ENCODE data around the gene AKIRIN2.

The AKIRIN2 gene

DNA sequence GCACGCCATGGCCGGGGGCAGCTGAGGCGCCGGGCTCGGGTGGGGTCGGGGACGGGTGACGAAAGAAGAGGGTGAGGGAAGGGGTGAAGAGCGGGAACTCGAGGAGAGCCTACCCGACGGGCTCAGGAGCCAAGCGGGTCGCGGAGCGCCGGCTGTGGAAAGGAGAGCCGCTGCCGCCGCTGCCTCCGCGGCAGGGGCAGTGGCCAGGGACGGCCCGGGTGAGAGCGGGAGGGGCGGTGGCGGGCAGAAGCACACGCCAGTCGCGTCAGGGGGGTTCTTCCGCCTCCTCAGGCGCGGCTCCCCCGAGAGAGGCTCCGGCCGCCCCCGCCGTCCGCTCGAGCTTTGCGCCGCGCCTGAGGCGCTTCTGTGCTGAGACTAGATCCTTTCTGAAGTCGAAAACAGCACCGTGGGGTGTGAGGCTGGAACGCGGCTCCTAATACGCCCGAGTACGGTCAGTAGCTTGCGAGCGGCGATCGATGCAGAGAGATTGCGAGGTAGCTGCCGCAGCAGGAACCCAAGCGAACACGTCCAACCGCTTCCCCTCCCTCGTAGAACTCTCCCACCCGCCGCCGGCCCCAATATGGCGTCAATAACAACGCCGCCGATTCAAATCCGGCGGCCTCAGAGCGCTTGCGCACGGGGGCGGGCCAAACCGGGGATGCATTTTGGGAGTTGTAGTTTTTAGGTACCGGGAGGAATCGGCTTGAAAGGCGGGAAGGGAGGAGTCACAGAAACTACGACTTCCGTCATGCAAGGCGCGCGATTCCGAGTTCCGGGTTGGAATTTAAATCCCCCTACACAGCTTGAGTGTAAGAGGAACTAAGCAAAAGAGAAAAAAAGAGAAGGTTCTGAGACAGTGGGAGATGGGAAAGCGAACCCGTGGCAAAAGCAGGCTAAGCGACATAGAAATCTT is at the start of gene AKIRIN2:
Gene AKIRIN2 (minus strand): TSS at position 558 of the 913 bp plus-strand sequence. CDS start 549 bp downstream, at position 9.
- Histone ChIP-seq H3K4me3 (ENCODE audit: low read length) (peak within 1 kb of the TSS; percentile 99), H3K36me3 (ENCODE audit: insufficient read depth, low read depth, low read length) (peaks cover 3% of the 10 kb centered on the region; the same call in 1 of the 2 replicates), H3K27ac (ENCODE audit: low read length) (peak within 1 kb of the TSS; percentile 64), H3K9me3 (ENCODE audit: insufficient read depth, low read depth, low read length) (no peaks in the 10 kb centered on the region), H3K27me3 (ENCODE audit: insufficient read depth, low read length) (no peaks in the 10 kb centered on the region), H3K9ac (ENCODE audit: low read depth, low read length) (peak within 1 kb of the TSS; percentile 94), H3K4me1 (ENCODE audit: insufficient read depth, low read length) (peaks cover 11% of the 10 kb centered on the region)

GRCh38 chr6:87747646-87748045 is 45.6 kb upstream of the AKIRIN2 start:
- no peaks in the 10 kb centered on the region for H3K9me3 ChIP-seq (ENCODE audit: insufficient read depth, low read depth, low read length)
- no peak overlapping the region for H3K4me3 ChIP-seq (ENCODE audit: low read length)
- no peak overlapping the region for H3K9ac ChIP-seq (ENCODE audit: low read depth, low read length)
- H3K27ac ChIP-seq (ENCODE audit: low read length): no peak overlapping the region
- H3K4me1 ChIP-seq (ENCODE audit: insufficient read depth, low read length): no peaks in the 10 kb centered on the region
- H3K36me3 ChIP-seq (ENCODE audit: insufficient read depth, low read depth, low read length): no peaks in the 10 kb centered on the region
- H3K27me3 ChIP-seq (ENCODE audit: insufficient read depth, low read length): no peaks in the 10 kb centered on the region

DNA sequence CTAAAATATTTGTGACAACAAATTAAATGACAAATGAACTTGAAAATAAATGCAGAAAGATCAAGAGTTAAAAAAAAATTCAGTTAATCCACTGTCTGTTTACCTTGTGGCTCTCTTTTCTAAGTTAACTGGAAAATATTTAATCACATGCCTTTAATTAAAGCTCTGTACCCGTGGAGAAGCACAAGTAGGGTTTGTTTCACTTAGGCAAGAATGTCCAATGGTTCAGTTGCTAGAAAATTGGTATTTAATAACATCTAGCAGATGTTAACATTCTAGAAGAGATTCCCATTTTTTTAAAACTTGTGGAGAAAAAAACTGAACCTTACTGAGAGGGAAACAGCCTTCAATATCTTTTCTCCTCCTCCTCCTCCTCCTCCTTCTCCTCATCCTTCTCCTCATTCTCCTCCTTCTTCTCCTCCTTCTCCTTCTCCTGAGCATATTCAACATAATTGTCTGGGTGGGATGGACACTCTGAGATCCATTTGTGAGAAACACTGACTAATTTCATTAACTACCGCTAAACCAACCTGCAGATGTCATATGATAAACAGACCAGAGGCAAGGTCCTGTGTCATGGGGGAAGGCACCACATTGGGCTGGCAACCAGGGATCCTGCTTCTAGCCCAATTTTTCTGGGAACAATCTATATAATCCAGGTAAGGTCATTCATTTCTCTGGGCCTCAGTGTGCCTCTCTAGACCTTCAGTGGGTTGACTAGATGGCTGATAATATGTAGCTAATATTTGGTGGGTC is 44.1 kb upstream of the AKIRIN2 start:
- Histone ChIP-seq H3K4me3 (ENCODE audit: low read length) (no peak overlapping the region), H3K9me3 (ENCODE audit: insufficient read depth, low read depth, low read length) (no peaks in the 10 kb centered on the region), H3K27ac (ENCODE audit: low read length) (no peak overlapping the region), H3K9ac (ENCODE audit: low read depth, low read length) (no peak overlapping the region), H3K27me3 (ENCODE audit: insufficient read depth, low read length) (no peaks in the 10 kb centered on the region), H3K36me3 (ENCODE audit: insufficient read depth, low read depth, low read length) (no peaks in the 10 kb centered on the region), H3K4me1 (ENCODE audit: insufficient read depth, low read length) (no peaks in the 10 kb centered on the region)

DNA sequence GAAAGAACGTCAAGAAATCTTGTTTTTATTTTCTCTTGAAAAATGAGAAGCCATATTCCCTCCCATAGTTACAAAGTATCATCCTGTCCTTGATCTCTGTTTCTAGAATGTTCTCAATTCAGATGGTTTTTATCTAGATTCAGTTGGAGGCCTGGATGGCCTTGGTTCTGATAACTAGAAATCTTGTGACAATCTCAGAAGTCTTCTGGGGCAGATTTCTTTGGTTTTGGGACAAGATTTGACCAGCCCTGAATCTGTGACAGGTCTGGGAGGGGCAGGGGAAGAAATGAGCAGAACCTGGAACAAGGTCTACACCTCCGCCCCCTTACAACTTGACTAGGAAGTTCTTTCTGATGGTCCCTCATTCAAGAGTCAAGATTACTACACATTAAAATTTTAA is 41.4 kb upstream of the AKIRIN2 start:
- no peaks in the 10 kb centered on the region for H3K4me1 ChIP-seq (ENCODE audit: insufficient read depth, low read length)
- H3K9ac ChIP-seq (ENCODE audit: low read depth, low read length): no peak overlapping the region
- H3K27ac ChIP-seq (ENCODE audit: low read length): no peak overlapping the region
- H3K9me3 ChIP-seq (ENCODE audit: insufficient read depth, low read depth, low read length): no peaks in the 10 kb centered on the region
- no peak overlapping the region for H3K4me3 ChIP-seq (ENCODE audit: low read length)
- no peaks in the 10 kb centered on the region for H3K27me3 ChIP-seq (ENCODE audit: insufficient read depth, low read length)
- no peaks in the 10 kb centered on the region for H3K36me3 ChIP-seq (ENCODE audit: insufficient read depth, low read depth, low read length)

DNA sequence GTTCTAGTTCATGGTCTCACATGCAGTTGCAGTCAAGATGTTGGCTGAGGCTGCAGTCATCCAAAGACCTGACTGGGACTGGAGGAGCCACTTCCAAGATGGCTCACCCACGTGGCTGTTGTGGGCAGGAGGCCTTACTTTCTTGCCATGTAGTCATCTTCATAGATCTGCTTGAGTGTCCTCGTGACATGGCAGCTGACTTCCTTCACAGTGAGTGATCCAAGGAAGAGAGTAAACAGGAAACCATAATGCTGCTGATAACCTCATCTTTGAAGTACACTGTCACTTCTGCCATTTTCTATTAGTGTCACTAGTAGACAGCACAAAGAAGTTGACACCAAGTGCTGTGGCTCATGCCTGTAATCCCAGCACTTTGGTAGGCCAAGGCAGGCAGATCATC is 40.1 kb upstream of the AKIRIN2 start:
- Histone ChIP-seq H3K36me3 (ENCODE audit: insufficient read depth, low read depth, low read length) (no peaks in the 10 kb centered on the region), H3K27me3 (ENCODE audit: insufficient read depth, low read length) (no peaks in the 10 kb centered on the region), H3K4me3 (ENCODE audit: low read length) (no peak overlapping the region), H3K9ac (ENCODE audit: low read depth, low read length) (no peak overlapping the region), H3K9me3 (ENCODE audit: insufficient read depth, low read depth, low read length) (no peaks in the 10 kb centered on the region), H3K4me1 (ENCODE audit: insufficient read depth, low read length) (no peaks in the 10 kb centered on the region), H3K27ac (ENCODE audit: low read length) (no peak overlapping the region)

GRCh38 chr6:87741001-87741650 is 39.1 kb upstream of the AKIRIN2 start:
- Histone ChIP-seq H3K27me3 (ENCODE audit: insufficient read depth, low read length) (no peaks in the 10 kb centered on the region), H3K36me3 (ENCODE audit: insufficient read depth, low read depth, low read length) (no peaks in the 10 kb centered on the region), H3K4me1 (ENCODE audit: insufficient read depth, low read length) (no peaks in the 10 kb centered on the region), H3K9ac (ENCODE audit: low read depth, low read length) (no peak overlapping the region), H3K9me3 (ENCODE audit: insufficient read depth, low read depth, low read length) (no peaks in the 10 kb centered on the region), H3K27ac (ENCODE audit: low read length) (no peak overlapping the region), H3K4me3 (ENCODE audit: low read length) (no peak overlapping the region)

GRCh38 chr6:87738744-87739143 is 36.7 kb upstream of the AKIRIN2 start:
- no peaks in the 10 kb centered on the region for H3K27me3 ChIP-seq (ENCODE audit: insufficient read depth, low read length)
- H3K9ac ChIP-seq (ENCODE audit: low read depth, low read length): no peak overlapping the region
- no peaks in the 10 kb centered on the region for H3K36me3 ChIP-seq (ENCODE audit: insufficient read depth, low read depth, low read length)
- H3K9me3 ChIP-seq (ENCODE audit: insufficient read depth, low read depth, low read length): no peaks in the 10 kb centered on the region
- no peak overlapping the region for H3K4me3 ChIP-seq (ENCODE audit: low read length)
- no peak overlapping the region for H3K27ac ChIP-seq (ENCODE audit: low read length)
- no peaks in the 10 kb centered on the region for H3K4me1 ChIP-seq (ENCODE audit: insufficient read depth, low read length)

DNA sequence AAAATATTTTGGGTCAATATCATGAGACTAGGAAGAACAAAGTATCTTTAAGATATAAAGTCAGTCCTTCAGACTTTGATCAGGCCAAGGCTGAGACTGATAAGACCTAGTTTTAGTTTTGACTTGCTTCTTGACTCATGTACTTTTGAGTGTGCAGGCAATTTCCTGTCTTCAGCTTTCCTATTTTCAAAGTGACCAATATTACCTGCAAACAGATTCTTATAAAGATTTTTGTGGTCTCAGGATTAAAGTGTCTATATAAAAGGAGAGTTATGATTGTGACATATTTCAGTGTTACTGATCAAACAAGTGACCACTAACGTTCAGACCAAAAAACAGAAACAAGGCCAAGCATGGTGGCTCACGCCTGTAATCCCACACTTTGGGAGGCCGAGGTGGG is 36.0 kb upstream of the AKIRIN2 start:
- Histone ChIP-seq H3K4me1 (ENCODE audit: insufficient read depth, low read length) (no peaks in the 10 kb centered on the region), H3K9ac (ENCODE audit: low read depth, low read length) (no peak overlapping the region), H3K27me3 (ENCODE audit: insufficient read depth, low read length) (no peaks in the 10 kb centered on the region), H3K36me3 (ENCODE audit: insufficient read depth, low read depth, low read length) (no peaks in the 10 kb centered on the region), H3K27ac (ENCODE audit: low read length) (no peak overlapping the region), H3K4me3 (ENCODE audit: low read length) (no peak overlapping the region), H3K9me3 (ENCODE audit: insufficient read depth, low read depth, low read length) (no peaks in the 10 kb centered on the region)

DNA sequence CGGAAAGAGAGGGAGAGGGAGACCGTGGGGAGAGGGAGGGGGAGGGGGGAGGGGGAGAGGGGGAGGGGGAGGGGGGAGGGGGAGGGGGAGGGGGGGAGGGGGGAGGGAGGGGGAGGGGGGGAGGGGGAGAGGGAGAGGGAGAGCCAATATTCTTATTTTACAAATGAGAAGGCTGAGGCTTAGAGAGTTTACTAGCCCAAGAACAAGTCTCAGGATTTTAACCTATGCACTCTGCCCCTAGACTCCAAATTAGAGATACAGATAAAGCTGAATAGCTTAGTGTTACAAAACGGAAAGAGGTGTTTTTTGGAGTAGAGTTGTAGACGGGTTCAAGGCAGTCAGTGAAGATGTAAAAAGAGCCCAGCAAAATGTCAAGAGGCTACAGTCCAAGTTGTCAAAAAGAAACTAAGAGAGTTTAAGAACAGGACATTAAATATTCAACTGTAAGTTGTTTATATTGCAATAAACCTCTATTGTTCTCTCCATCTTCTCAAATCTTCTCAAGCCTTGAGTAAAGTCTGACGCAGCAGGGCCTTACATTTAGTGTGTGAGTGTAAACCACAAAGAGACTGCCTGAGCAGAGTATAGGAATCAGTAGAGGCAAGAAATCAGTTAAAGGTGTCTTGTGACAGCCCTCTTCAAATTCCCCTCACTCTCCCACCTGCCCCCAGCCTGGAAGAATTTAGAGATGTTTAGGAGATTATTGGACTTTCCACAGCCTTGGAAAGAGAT is 34.9 kb upstream of the AKIRIN2 start:
- Histone ChIP-seq H3K9ac (ENCODE audit: low read depth, low read length) (no peak overlapping the region), H3K9me3 (ENCODE audit: insufficient read depth, low read depth, low read length) (no peaks in the 10 kb centered on the region), H3K4me1 (ENCODE audit: insufficient read depth, low read length) (no peaks in the 10 kb centered on the region), H3K36me3 (ENCODE audit: insufficient read depth, low read depth, low read length) (no peaks in the 10 kb centered on the region), H3K27ac (ENCODE audit: low read length) (no peak overlapping the region), H3K4me3 (ENCODE audit: low read length) (no peak overlapping the region), H3K27me3 (ENCODE audit: insufficient read depth, low read length) (no peaks in the 10 kb centered on the region)

DNA sequence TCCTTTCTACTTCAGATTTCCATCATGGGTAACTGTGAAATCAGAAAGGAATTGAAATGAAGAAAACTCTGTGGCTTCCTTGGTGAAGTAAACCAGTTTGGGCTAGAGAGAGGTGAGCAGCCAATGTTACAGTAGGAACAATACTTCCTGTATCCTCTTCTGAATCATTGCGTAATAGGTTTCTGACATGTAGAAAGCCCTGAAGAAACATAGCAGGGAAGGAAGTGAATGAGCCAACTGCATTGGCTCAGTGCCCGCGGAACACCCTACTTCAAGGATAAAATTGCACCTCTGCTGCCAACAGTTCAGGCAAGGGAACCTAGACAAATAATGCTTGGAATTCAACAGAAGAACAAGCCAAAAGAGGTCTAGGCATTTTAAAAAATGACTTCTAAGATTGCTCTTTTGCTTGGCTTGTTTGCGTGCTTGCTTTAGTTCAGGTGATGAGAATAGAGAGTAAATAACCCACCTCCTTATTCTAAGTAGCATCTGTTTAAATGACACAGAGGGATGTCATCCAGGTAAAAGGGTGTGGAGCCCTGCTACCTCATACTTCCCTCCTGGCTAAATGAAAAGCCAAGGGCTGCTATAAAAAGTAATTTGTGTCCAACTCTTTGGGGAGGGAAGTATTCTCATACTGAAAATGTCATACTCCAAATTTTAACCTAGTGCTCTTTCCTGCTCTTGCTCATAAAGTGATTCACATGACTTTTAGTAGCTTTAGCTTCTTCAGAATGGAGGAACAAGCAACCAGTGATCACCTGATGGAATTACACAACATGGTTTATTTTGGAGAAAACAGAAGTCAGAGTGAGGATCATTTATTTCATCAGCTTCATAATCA is 30.0 kb upstream of the AKIRIN2 start:
- no peaks in the 10 kb centered on the region for H3K4me1 ChIP-seq (ENCODE audit: insufficient read depth, low read length)
- H3K4me3 ChIP-seq (ENCODE audit: low read length): no peak overlapping the region
- no peaks in the 10 kb centered on the region for H3K36me3 ChIP-seq (ENCODE audit: insufficient read depth, low read depth, low read length)
- H3K9me3 ChIP-seq (ENCODE audit: insufficient read depth, low read depth, low read length): no peaks in the 10 kb centered on the region
- no peaks in the 10 kb centered on the region for H3K27me3 ChIP-seq (ENCODE audit: insufficient read depth, low read length)
- no peak overlapping the region for H3K9ac ChIP-seq (ENCODE audit: low read depth, low read length)
- H3K27ac ChIP-seq (ENCODE audit: low read length): no peak overlapping the region
